ENCODE results near the gene ACAP3.

ACAP3 gene

DNA sequence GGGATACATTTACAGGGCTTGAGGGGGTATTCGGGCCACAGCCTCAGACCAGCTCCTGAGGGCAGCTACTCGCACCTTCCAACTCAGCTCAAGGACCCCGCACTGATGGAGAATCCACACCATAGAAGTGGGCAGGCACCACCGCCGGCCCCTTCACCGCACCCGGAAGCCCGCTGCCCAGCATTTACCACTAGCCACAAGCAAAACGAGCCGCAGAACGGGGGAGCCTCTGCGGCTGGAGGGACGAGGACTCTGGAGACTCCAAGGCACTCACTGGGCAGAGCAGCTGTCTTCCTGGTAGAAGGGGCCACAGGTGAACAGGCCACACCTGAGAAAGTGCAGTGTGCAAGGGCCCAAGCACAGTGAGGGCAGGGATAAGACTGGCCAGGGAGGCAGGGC lies 39.4 kb downstream of the ACAP3 start:
- H3K4me3 ChIP-seq (ENCODE audit: low read depth, low read length), result no peak overlapping the region
- H2AFZ ChIP-seq (ENCODE audit: low read length, unreplicated experiment), result no peak overlapping the region
- H3K79me2 ChIP-seq (ENCODE audit: control insufficient read depth, insufficient read depth, low read length, unreplicated experiment), result peaks cover 62% of the 10 kb centered on the region
- 0 out of 2 replicates have a peak, but pooled peaks cover 2% of the 10 kb centered on the region for H3K36me3 ChIP-seq (ENCODE audit: insufficient read depth, low read length)
- H3K27me3 ChIP-seq (ENCODE audit: insufficient read depth, low read length), result no peaks in the 10 kb centered on the region
- no peak overlapping the region for H3K27ac ChIP-seq (ENCODE audit: low read depth, low read length)
- H3K4me1 ChIP-seq (ENCODE audit: control insufficient read depth, insufficient read depth, low read length, unreplicated experiment), result peaks cover 48% of the 10 kb centered on the region

- Histone ChIP-seq H2AFZ (ENCODE audit: low read length, unreplicated experiment) (no peak overlapping the region), H3K36me3 (ENCODE audit: insufficient read depth, low read length) (0 out of 2 replicates have a peak, but pooled peaks cover 7% of the 10 kb centered on the region), H3K4me3 (ENCODE audit: low read depth, low read length) (no peak overlapping the region), H3K4me1 (ENCODE audit: control insufficient read depth, insufficient read depth, low read length, unreplicated experiment) (peaks cover 48% of the 10 kb centered on the region), H3K27me3 (ENCODE audit: insufficient read depth, low read length) (no peaks in the 10 kb centered on the region), H3K27ac (ENCODE audit: low read depth, low read length) (peak overlapping the region; percentile 42; the same call in 1 of the 2 replicates), H3K79me2 (ENCODE audit: control insufficient read depth, insufficient read depth, low read length, unreplicated experiment) (peaks cover 59% of the 10 kb centered on the region)
Observed at GRCh38 chr1:1267488-1268283, 40.0 kb downstream of the ACAP3 start.

DNA sequence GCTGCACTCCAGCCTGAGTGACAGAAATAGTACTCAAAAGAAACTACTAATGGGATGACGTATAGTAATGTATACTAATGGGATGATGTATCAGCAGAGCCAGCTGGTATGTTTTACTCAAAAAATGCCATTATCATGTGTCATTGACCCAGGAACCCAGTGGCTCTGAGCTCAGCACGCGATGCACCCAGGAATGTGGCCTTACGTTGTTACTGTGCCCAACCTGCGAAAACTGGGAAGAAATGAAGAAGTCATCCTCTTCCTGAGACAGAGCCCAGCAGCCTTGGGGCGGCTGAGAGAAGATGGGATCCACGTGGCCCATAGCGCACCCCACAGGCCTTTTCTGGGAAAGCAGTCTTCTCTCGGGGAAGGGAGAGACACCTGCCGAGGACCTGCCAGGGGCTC lies 42.9 kb downstream of the ACAP3 start:
- Histone ChIP-seq H3K4me1 (ENCODE audit: control insufficient read depth, insufficient read depth, low read length, unreplicated experiment) (peaks cover 22% of the 10 kb centered on the region), H3K4me3 (ENCODE audit: low read depth, low read length) (0 out of 2 replicates have a peak overlapping the region, but pooled peaks have one; percentile 2), H3K36me3 (ENCODE audit: insufficient read depth, low read length) (peaks cover 13% of the 10 kb centered on the region), H2AFZ (ENCODE audit: low read length, unreplicated experiment) (no peak overlapping the region), H3K79me2 (ENCODE audit: control insufficient read depth, insufficient read depth, low read length, unreplicated experiment) (peaks cover 47% of the 10 kb centered on the region), H3K27ac (ENCODE audit: low read depth, low read length) (peak overlapping the region; percentile 92), H3K27me3 (ENCODE audit: insufficient read depth, low read length) (no peaks in the 10 kb centered on the region)

DNA sequence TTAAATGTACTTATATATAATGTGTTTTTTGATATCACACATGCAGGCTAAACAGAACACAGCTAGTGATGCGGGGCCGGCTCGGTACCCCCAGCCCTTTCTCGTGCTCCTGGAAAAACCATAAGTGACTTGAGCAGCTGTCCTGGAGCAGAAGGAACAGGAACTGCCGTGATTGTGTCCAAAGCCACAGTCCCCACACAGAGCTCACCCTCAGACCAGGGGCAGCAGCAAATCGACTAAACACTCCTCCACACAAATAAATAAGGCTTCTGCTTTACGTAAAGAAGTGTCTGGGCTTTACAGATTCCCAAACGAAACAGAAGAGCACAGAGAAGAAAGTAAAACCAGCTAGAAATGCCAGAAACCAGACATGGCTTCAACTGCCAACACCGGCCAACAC lies 43.7 kb downstream of the ACAP3 start:
- Histone ChIP-seq H2AFZ (ENCODE audit: low read length, unreplicated experiment) (no peak overlapping the region), H3K27me3 (ENCODE audit: insufficient read depth, low read length) (no peaks in the 10 kb centered on the region), H3K4me3 (ENCODE audit: low read depth, low read length) (no peak overlapping the region), H3K36me3 (ENCODE audit: insufficient read depth, low read length) (peaks cover 17% of the 10 kb centered on the region), H3K27ac (ENCODE audit: low read depth, low read length) (peak overlapping the region; percentile 92), H3K4me1 (ENCODE audit: control insufficient read depth, insufficient read depth, low read length, unreplicated experiment) (peaks cover 20% of the 10 kb centered on the region), H3K79me2 (ENCODE audit: control insufficient read depth, insufficient read depth, low read length, unreplicated experiment) (peaks cover 45% of the 10 kb centered on the region)

DNA sequence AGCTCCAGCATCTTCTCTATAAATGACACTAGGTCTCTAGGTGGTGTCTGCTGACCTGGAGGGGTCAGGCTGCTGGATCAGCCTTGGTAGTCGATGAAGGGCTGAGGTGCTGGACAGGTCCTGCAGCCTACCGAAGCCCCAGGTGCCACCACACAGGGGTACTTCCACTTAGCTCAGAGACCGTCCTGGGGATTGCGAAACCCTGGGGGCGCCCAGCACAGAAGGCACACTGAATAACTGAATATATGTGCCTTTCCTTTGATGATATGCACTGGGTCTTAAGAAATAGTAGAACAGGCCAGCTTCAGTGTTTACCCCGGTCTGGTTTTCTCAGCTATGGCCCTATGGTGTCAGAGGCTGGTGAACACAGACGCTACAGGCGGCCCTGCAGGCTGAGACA lies 45.0 kb downstream of the ACAP3 start:
- Histone ChIP-seq H3K79me2 (ENCODE audit: control insufficient read depth, insufficient read depth, low read length, unreplicated experiment) (peaks cover 33% of the 10 kb centered on the region), H3K27ac (ENCODE audit: low read depth, low read length) (peak overlapping the region; percentile 15; the same call in 1 of the 2 replicates), H3K36me3 (ENCODE audit: insufficient read depth, low read length) (peaks cover 17% of the 10 kb centered on the region), H3K27me3 (ENCODE audit: insufficient read depth, low read length) (no peaks in the 10 kb centered on the region), H3K4me1 (ENCODE audit: control insufficient read depth, insufficient read depth, low read length, unreplicated experiment) (peaks cover 23% of the 10 kb centered on the region), H2AFZ (ENCODE audit: low read length, unreplicated experiment) (no peak overlapping the region), H3K4me3 (ENCODE audit: low read depth, low read length) (no peak overlapping the region)

- Histone ChIP-seq H2AFZ (ENCODE audit: low read length, unreplicated experiment) (no peak overlapping the region), H3K36me3 (ENCODE audit: insufficient read depth, low read length) (peaks cover 17% of the 10 kb centered on the region), H3K4me1 (ENCODE audit: control insufficient read depth, insufficient read depth, low read length, unreplicated experiment) (peaks cover 23% of the 10 kb centered on the region), H3K79me2 (ENCODE audit: control insufficient read depth, insufficient read depth, low read length, unreplicated experiment) (peaks cover 26% of the 10 kb centered on the region), H3K27ac (ENCODE audit: low read depth, low read length) (no peak overlapping the region), H3K4me3 (ENCODE audit: low read depth, low read length) (no peak overlapping the region), H3K27me3 (ENCODE audit: insufficient read depth, low read length) (no peaks in the 10 kb centered on the region)
Observed at GRCh38 chr1:1262071-1262470, 45.7 kb downstream of the ACAP3 start.

GRCh38 chr1:1260843-1261560 lies 46.7 kb downstream of the ACAP3 start:
- H3K27ac ChIP-seq (ENCODE audit: low read depth, low read length), result no peak overlapping the region
- peaks cover 17% of the 10 kb centered on the region for H3K36me3 ChIP-seq (ENCODE audit: insufficient read depth, low read length)

GRCh38 chr1:1259951-1260600 lies 47.7 kb downstream of the ACAP3 start:
- Histone ChIP-seq H3K27me3 (ENCODE audit: insufficient read depth, low read length) (no peaks in the 10 kb centered on the region), H3K4me1 (ENCODE audit: control insufficient read depth, insufficient read depth, low read length, unreplicated experiment) (peaks cover 11% of the 10 kb centered on the region), H3K79me2 (ENCODE audit: control insufficient read depth, insufficient read depth, low read length, unreplicated experiment) (peaks cover 25% of the 10 kb centered on the region), H3K36me3 (ENCODE audit: insufficient read depth, low read length) (peaks cover 19% of the 10 kb centered on the region), H2AFZ (ENCODE audit: low read length, unreplicated experiment) (no peak overlapping the region), H3K4me3 (ENCODE audit: low read depth, low read length) (no peak overlapping the region), H3K27ac (ENCODE audit: low read depth, low read length) (no peak overlapping the region)

More at GRCh38 chr1:1260843-1261560, 46.7 kb downstream of the ACAP3 start:
- H2AFZ ChIP-seq (ENCODE audit: low read length, unreplicated experiment), result no peak overlapping the region
- no peaks in the 10 kb centered on the region for H3K27me3 ChIP-seq (ENCODE audit: insufficient read depth, low read length)
- H3K4me3 ChIP-seq (ENCODE audit: low read depth, low read length), result no peak overlapping the region
- peaks cover 20% of the 10 kb centered on the region for H3K4me1 ChIP-seq (ENCODE audit: control insufficient read depth, insufficient read depth, low read length, unreplicated experiment)
- H3K79me2 ChIP-seq (ENCODE audit: control insufficient read depth, insufficient read depth, low read length, unreplicated experiment), result peaks cover 25% of the 10 kb centered on the region

- Histone ChIP-seq H3K4me1 (ENCODE audit: control insufficient read depth, insufficient read depth, low read length, unreplicated experiment) (peaks cover 9% of the 10 kb centered on the region), H3K36me3 (ENCODE audit: insufficient read depth, low read length) (peaks cover 19% of the 10 kb centered on the region), H3K4me3 (ENCODE audit: low read depth, low read length) (no peak overlapping the region), H3K27ac (ENCODE audit: low read depth, low read length) (no peak overlapping the region), H2AFZ (ENCODE audit: low read length, unreplicated experiment) (no peak overlapping the region), H3K79me2 (ENCODE audit: control insufficient read depth, insufficient read depth, low read length, unreplicated experiment) (peaks cover 25% of the 10 kb centered on the region), H3K27me3 (ENCODE audit: insufficient read depth, low read length) (no peaks in the 10 kb centered on the region)
Observed at GRCh38 chr1:1259540-1259939, 48.2 kb downstream of the ACAP3 start.

DNA sequence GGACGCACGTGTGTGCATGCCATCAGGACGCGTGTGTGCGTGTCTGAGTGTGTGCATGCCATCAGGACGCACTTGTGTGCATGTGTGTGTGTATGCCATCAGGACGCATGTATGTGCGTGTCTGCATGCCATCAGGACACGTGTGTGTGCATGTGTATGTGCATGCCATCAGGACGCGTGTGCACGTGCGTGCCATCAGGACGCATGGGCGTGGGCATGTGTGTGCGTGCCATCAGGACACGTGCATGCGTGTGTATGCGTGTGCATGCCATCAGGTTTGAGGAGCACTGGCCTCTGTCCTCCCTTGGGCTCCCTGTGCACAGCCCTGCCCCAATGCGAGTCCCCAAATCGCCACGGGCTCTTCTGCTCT lies 48.6 kb downstream of the ACAP3 start:
- Histone ChIP-seq H3K79me2 (ENCODE audit: control insufficient read depth, insufficient read depth, low read length, unreplicated experiment) (peaks cover 22% of the 10 kb centered on the region), H3K4me3 (ENCODE audit: low read depth, low read length) (no peak overlapping the region), H3K27ac (ENCODE audit: low read depth, low read length) (no peak overlapping the region)

More for the DNA sequence above, 48.6 kb downstream of the ACAP3 start:
- no peaks in the 10 kb centered on the region for H3K27me3 ChIP-seq (ENCODE audit: insufficient read depth, low read length)
- peaks cover 19% of the 10 kb centered on the region for H3K36me3 ChIP-seq (ENCODE audit: insufficient read depth, low read length)
- H3K4me1 ChIP-seq (ENCODE audit: control insufficient read depth, insufficient read depth, low read length, unreplicated experiment), result peaks cover 5% of the 10 kb centered on the region
- no peak overlapping the region for H2AFZ ChIP-seq (ENCODE audit: low read length, unreplicated experiment)

Data from ACC112 (cell line).